A673 (cell line): ENCODE data around the gene CD69. TPM values are rescaled to one million over a fixed set of nuclear protein-coding genes. Genes with fewer than 3 reads are reported as not detected.

Experiments used
- BruUV-seq: library from RNA; stranded (reverse); fragments of 400-500 nt; replicated peaks from 2 replicates; lab custom pipeline; 2021; lab: Mats Ljungman, UMichigan
- CTCF ChIA-PET: fragments of 300-600 bp; sonication (Branson Sonifier 250); formaldehyde crosslinking; loops from one replicate; lab custom pipeline; 2022; ENCODE audit warnings: antibody characterized with exemption; lab: Charles Lee
- POLR2A ChIA-PET: fragments of 300-600 bp; sonication (Branson Sonifier 250); formaldehyde crosslinking; loops from one replicate; lab custom pipeline; 2022; ENCODE audit warnings: antibody characterized with exemption; ENCODE audit not compliant: low non-redundant PET; lab: Charles Lee
- DNase-seq: peaks from one replicate; pipeline ENCODE4 v3.0.0-alpha.2; 2015; ENCODE audit warnings: low spot score
- H3K27ac ChIP-seq: fragments of 200-600 bp; sonication (generic); 2 replicates; pipeline ENCODE4 v1.5.1; 2016; ENCODE audit warnings: mixed run types, low read depth, mild to moderate bottlenecking, mixed read lengths, antibody characterized with exemption, low read length; ENCODE audit not compliant: poor library complexity, severe bottlenecking
- H3K27me3 ChIP-seq: fragments of 200-600 bp; sonication (generic); replicated peaks from 2 replicates; pipeline ENCODE4 v1.6.1; 2017; ENCODE audit warnings: mixed run types, low read depth, mild to moderate bottlenecking, mixed read lengths, antibody characterized with exemption, low read length; ENCODE audit not compliant: insufficient read depth, poor library complexity
- H3K36me3 ChIP-seq: fragments of 200-600 bp; sonication (generic); 2 replicates; pipeline ENCODE4 v1.6.1; 2016; ENCODE audit warnings: mixed run types, mild to moderate bottlenecking, mixed read lengths, antibody characterized with exemption, low read length; ENCODE audit not compliant: insufficient read depth, poor library complexity, severe bottlenecking
- H3K4me1 ChIP-seq: fragments of 200-600 bp; sonication (generic); 2 replicates; pipeline ENCODE4 v1.6.1; 2017; ENCODE audit warnings: mixed run types, mild to moderate bottlenecking, mixed read lengths, antibody characterized with exemption, low read length; ENCODE audit not compliant: insufficient read depth, poor library complexity, severe bottlenecking
- H3K4me3 ChIP-seq: fragments of 200-600 bp; sonication (generic); 2 replicates; pipeline ENCODE4 v1.5.1; 2016; ENCODE audit warnings: low read depth, mixed run types, mild to moderate bottlenecking, mixed read lengths, low read length; ENCODE audit not compliant: poor library complexity, severe bottlenecking
- H3K9me3 ChIP-seq: fragments of 200-600 bp; sonication (generic); 2 replicates; pipeline ENCODE4 v1.6.1; 2016; ENCODE audit warnings: mixed run types, low read depth, mild to moderate bottlenecking, mixed read lengths, antibody characterized with exemption, low read length; ENCODE audit not compliant: poor library complexity, severe bottlenecking
- EZH2 ChIP-seq: fragments of 200-600 bp; sonication (generic); IDR thresholded peaks from 2 replicates; pipeline ENCODE4 v1.6.1; 2017; ENCODE audit warnings: borderline replicate concordance, low read depth, mild to moderate bottlenecking, mixed read lengths, antibody characterized with exemption, low read length; ENCODE audit not compliant: poor library complexity, severe bottlenecking
- intact Hi-C: fragments of 100-400 bp; cut with micrococcal nuclease; formaldehyde crosslinking; loops from one replicate; pipeline ENCODE4 v1.10.0; 2022; ENCODE audit not compliant: unreplicated experiment
- total RNA-seq: library from RNA; stranded (reverse); gene quantifications from 2 replicates; pipeline ENCODE4 v1.2.3, GENCODE V29; 2021
- TF ChIP-seq, protein P1 (sequence below): fragments of 300-800, 200-600 bp; sonication (generic); conservative IDR thresholded peaks from 2 replicates; pipeline ENCODE4 v1.5.1; 2017; ENCODE audit warnings: low read depth, mild to moderate bottlenecking, antibody characterized with exemption, low read length, moderate library complexity, mixed read lengths

Gene CD69
- total RNA-seq, 1 experiment from 2014 or later = not detected

GRCh38 chr12:9736936-9737705 is 23.6 kb downstream of the CD69 start:
- BruUV-seq = no TSS peak
- TF ChIP-seq, protein P1, sequence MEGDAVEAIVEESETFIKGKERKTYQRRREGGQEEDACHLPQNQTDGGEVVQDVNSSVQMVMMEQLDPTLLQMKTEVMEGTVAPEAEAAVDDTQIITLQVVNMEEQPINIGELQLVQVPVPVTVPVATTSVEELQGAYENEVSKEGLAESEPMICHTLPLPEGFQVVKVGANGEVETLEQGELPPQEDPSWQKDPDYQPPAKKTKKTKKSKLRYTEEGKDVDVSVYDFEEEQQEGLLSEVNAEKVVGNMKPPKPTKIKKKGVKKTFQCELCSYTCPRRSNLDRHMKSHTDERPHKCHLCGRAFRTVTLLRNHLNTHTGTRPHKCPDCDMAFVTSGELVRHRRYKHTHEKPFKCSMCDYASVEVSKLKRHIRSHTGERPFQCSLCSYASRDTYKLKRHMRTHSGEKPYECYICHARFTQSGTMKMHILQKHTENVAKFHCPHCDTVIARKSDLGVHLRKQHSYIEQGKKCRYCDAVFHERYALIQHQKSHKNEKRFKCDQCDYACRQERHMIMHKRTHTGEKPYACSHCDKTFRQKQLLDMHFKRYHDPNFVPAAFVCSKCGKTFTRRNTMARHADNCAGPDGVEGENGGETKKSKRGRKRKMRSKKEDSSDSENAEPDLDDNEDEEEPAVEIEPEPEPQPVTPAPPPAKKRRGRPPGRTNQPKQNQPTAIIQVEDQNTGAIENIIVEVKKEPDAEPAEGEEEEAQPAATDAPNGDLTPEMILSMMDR = no peak
- no peak for TF ChIP-seq EZH2
- no peak overlapping the region for H3K4me3 ChIP-seq
- intact Hi-C loops = no loop called here
- POLR2A ChIA-PET = no interaction called here
- no peaks in the 10 kb centered on the region for H3K4me1 ChIP-seq
- no peak for DNase-seq
- CTCF ChIA-PET = no interaction called here
- H3K36me3 ChIP-seq = no peaks in the 10 kb centered on the region
- peaks cover 7% of the 10 kb centered on the region for H3K27me3 ChIP-seq
- no peaks in the 10 kb centered on the region for H3K9me3 ChIP-seq
- no peak overlapping the region for H3K27ac ChIP-seq

- BruUV-seq = no TSS peak
- POLR2A ChIA-PET = no interaction called here
- no peak for DNase-seq
- CTCF ChIA-PET = no interaction called here
- Histone ChIP-seq H3K36me3 (no peaks in the 10 kb centered on the region), H3K4me3 (no peak overlapping the region), H3K27me3 (peaks cover 15% of the 10 kb centered on the region), H3K9me3 (no peaks in the 10 kb centered on the region), H3K27ac (no peak overlapping the region), H3K4me1 (no peaks in the 10 kb centered on the region)
- intact Hi-C loops = no loop called here
- no peak for TF ChIP-seq EZH2
- TF ChIP-seq, protein P1 = no peak
Measured at GRCh38 chr12:9735601-9736000, 25.1 kb downstream of the CD69 start.

DNA sequence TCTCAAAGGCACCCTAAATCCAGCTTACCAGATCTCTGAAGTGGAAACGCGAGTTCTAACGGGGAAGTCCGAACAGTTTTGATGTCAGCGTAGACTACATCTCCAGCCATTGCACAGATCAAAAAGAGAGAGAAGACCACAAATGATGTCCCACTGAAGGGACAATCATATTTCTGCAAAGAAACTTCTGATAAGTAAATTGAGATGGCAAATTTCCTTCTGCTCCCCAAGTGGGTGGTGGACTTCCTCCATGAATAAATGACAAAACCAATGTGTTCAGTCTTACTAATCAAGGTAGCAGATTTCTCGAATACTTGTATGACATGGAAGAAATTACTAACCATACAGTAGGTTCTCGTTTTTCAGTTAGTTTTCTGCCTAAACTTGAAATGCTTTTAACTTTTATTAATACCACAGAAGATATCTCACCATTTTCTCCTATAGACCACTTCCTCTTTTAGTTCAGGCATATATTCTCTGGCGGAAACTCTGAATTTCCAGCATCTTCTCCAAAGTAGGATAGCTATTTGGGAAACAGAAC is 27.7 kb downstream of the CD69 start, which contains the start of gene CLECL1:
CLECL1 (minus strand) TSS at position 177 of the 541 bp plus-strand sequence.
- Histone ChIP-seq H3K4me3 (no peak within 1 kb of the TSS), H3K36me3 (no peaks in the 10 kb centered on the region), H3K27ac (no peak within 1 kb of the TSS), H3K4me1 (no peaks in the 10 kb centered on the region), H3K27me3 (peaks cover 15% of the 10 kb centered on the region), H3K9me3 (no peaks in the 10 kb centered on the region)
- no peak for DNase-seq
- ChIA-PET CTCF (no interaction called here), POLR2A (no interaction called here)
- no TSS peak for BruUV-seq
- TF ChIP-seq, protein P1 = no peak
- TF ChIP-seq EZH2 = no peak
- intact Hi-C loops = no loop called here
